ENCODE results near the gene UCKL1.
"Not testable (repeated sequence)": the region's sequence is repeated elsewhere in the genome, so short reads cannot be mapped to it uniquely, and the experiment has no call there.

The UCKL1 gene

GRCh38 chr20:63942969-63943807 is 13.0 kb downstream of the UCKL1 start:
- DNase-seq (ENCODE audit: low spot score), result no peak

GRCh38 chr20:63942250-63942951 is 13.8 kb downstream of the UCKL1 start:
- DNase-seq (ENCODE audit: low spot score), result no peak

- no peak for DNase-seq (ENCODE audit: low spot score)
Observed at GRCh38 chr20:63941282-63942081, 14.7 kb downstream of the UCKL1 start.

GRCh38 chr20:63940472-63941266 is 15.5 kb downstream of the UCKL1 start:
- DNase-seq (ENCODE audit: low spot score), result no peak

GRCh38 chr20:63940071-63940471 is 16.1 kb downstream of the UCKL1 start:
- no peak for DNase-seq (ENCODE audit: low spot score)

GRCh38 chr20:63939061-63939935 is 16.9 kb downstream of the UCKL1 start:
- DNase-seq (ENCODE audit: low spot score), result no peak

GRCh38 chr20:63937596-63937995 is 18.6 kb downstream of the UCKL1 start:
- no peak for DNase-seq (ENCODE audit: low spot score)

GRCh38 chr20:63935447-63935846 is 20.8 kb downstream of the UCKL1 start:
- DNase-seq (ENCODE audit: low spot score), result no peak

- no peak for DNase-seq (ENCODE audit: low spot score)
Observed at GRCh38 chr20:63934271-63935068, 21.7 kb downstream of the UCKL1 start.

- no peak for DNase-seq (ENCODE audit: low spot score)
Observed at GRCh38 chr20:63933646-63934045, 22.6 kb downstream of the UCKL1 start.

GRCh38 chr20:63932606-63933160 is 23.5 kb downstream of the UCKL1 start:
- no peak for DNase-seq (ENCODE audit: low spot score)

- DNase-seq (ENCODE audit: low spot score), result no peak
Observed at GRCh38 chr20:63931735-63932134, 24.5 kb downstream of the UCKL1 start.

- no peak for DNase-seq (ENCODE audit: low spot score)
Observed at GRCh38 chr20:63930971-63931553, 25.2 kb downstream of the UCKL1 start.

GRCh38 chr20:63929473-63929883 is 26.7 kb downstream of the UCKL1 start:
- not testable (repeated sequence) for DNase-seq (ENCODE audit: low spot score)

GRCh38 chr20:63929071-63929470 is 27.1 kb downstream of the UCKL1 start:
- DNase-seq (ENCODE audit: low spot score), result no peak

- no peak for DNase-seq (ENCODE audit: low spot score)
Observed at GRCh38 chr20:63926298-63926697, 29.9 kb downstream of the UCKL1 start.

- DNase-seq (ENCODE audit: low spot score), result no peak
Observed at GRCh38 chr20:63924241-63924640, 32.0 kb downstream of the UCKL1 start.

- DNase-seq (ENCODE audit: low spot score), result no peak
Observed at GRCh38 chr20:63923651-63924050, 32.6 kb downstream of the UCKL1 start.

GRCh38 chr20:63920226-63920625 is 36.0 kb downstream of the UCKL1 start:
- no peak for DNase-seq (ENCODE audit: low spot score)

Data from kidney tubule cell (primary cell).